AG10803 (cell line): ENCODE data around the gene NARF.
A peak's percentile ranks its signal among the peaks of the same experiment; 100 is the strongest.

ENCODE experiments used
- DNase-seq: peaks from one replicate; pipeline ENCODE4 v3.0.0; 2010; ENCODE audit warnings: low read depth
- H3K4me3 ChIP-seq: 2 replicates; pipeline ENCODE4 v1.5.1; 2011; ENCODE audit warnings: mild to moderate bottlenecking, low read length, control low read depth
- TF ChIP-seq, protein P1 (sequence below): conservative IDR thresholded peaks from 2 replicates; pipeline ENCODE4 v1.5.1; 2011; ENCODE audit warnings: mild to moderate bottlenecking, low read length, control low read depth, inconsistent platforms

The NARF gene

DNA sequence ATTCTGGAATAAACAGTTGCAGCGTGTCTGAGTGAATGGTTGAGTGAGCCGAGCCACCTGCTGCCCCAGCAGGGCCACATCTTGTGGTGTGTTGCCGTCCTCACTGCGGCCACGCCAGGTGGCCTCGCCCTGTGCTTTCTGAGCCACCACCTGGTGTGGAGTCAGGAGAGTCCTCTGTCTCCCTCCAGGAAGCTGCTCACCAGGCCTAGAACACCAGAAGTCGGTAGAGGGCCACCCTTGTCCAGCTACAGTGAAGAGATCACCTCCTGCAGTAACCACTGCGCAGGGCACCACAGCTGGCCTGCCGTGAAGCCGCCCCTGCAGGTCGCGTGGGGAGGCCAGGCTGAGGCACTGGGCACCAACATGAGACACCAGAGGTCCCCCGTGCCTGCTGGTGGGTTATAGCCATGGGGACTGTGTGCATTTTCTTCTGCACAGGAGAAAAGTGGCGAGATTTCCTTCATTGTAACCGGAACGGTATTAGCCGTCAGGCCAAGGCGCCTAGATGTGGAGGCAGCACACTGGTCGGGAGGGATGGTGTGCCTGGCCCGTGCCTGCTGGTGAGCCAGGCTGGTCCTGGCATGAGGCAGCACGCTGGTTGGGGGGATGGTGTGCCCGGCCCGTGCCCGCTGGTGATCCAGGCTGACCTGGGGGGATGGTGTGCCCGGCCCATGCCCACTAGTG is 32.1 kb downstream of the NARF start:
- H3K4me3 ChIP-seq: no peak overlapping the region
- no peak for DNase-seq
- TF ChIP-seq, protein P1, sequence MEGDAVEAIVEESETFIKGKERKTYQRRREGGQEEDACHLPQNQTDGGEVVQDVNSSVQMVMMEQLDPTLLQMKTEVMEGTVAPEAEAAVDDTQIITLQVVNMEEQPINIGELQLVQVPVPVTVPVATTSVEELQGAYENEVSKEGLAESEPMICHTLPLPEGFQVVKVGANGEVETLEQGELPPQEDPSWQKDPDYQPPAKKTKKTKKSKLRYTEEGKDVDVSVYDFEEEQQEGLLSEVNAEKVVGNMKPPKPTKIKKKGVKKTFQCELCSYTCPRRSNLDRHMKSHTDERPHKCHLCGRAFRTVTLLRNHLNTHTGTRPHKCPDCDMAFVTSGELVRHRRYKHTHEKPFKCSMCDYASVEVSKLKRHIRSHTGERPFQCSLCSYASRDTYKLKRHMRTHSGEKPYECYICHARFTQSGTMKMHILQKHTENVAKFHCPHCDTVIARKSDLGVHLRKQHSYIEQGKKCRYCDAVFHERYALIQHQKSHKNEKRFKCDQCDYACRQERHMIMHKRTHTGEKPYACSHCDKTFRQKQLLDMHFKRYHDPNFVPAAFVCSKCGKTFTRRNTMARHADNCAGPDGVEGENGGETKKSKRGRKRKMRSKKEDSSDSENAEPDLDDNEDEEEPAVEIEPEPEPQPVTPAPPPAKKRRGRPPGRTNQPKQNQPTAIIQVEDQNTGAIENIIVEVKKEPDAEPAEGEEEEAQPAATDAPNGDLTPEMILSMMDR: no peak

DNA sequence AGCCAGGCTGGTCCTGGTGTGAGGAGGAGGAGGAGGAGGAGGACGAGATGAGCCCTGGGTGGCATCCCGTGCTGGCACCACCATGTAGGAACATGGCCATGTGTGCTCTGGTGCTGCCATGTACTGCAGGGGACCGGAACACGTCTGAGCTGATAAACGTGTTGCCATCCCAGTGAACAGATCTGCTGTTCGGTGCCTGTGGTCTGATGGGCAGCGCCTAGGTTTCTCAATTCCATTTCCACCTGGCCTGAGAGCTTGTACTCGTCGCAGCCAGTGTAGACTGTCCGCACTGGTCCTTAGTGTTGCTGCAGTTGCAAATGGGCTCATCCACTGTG is 32.6 kb downstream of the NARF start:
- no peak overlapping the region for H3K4me3 ChIP-seq
- TF ChIP-seq, protein P1: no peak
- no peak for DNase-seq

DNA sequence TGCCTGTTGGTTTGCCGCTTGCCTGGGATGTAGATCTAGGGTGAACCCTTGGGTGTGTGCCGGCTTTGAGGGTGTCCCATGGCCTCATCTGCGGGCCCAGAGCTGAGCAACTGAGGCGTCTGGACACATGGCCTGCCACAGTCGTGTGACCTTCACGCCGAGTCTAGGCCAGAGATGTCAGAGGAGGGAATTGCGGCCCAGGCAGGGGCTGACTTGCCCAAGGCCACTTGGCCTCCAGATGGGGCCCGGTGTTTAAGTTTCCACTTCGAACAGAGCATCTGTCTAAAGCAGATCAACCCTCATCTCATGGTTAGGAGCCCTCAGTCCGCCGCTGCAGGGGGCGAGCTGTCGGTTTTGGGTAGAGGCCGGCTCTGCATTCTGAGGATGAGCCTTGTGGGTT is 33.0 kb downstream of the NARF start:
- no peak overlapping the region for H3K4me3 ChIP-seq
- no peak for DNase-seq
- TF ChIP-seq, protein P1: no peak

DNA sequence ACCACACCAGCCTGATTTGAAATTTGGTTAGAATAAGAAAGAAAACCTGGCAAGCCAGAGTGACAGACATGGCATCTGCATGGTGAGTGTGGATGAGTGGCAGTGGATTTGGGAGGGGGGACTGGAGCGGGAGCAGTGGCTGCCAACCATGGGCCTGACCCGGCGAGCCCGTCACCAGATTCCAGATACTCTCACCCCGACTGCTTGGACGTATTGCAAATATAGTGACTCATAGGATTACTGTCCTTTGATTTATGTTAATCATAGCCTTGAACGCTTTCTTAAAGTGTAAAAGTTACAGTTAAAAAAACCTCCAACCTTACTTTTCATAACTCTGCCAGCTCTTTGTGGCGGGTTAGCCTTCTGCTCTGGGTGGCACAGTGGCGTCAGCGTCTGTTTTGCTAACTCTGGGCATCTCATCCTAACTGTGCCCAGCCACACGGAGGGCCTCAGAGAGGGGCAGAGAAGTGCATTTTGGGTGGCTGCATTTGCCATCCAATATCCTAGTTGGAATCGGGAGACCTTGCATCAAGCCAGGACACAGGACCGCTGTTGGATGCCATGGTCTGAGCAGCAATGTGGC is 34.2 kb downstream of the NARF start:
- TF ChIP-seq, protein P1: no peak
- H3K4me3 ChIP-seq: no peak overlapping the region
- DNase-seq: peak; percentile 70

DNA sequence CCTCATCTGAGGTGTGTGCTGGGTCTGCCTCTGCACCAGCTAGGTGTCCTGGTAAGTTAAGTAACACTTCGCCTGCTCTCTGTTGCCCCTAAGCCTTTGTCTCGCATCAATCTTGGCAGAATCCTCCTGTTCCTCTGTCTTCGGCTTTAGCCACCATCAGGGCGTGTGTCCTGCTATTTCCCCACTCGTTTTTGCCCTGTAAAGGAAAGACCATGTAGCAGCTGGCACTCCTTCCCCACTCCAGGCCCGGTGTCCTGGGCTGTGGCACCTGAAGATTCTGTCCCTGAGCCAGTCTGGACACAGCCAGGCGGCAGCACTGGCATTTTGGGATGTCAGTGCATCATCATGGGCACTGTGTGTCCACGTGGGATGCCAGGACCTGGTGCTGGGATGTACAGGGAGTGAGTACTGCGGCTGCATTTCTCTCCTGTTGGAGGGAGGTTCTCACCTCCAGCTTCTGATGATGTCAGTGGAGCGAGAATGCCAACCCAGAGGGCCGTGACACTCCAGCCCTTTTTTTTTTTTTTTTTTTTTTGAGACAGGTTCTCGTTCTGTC is 34.8 kb downstream of the NARF start:
- TF ChIP-seq, protein P1: no peak
- H3K4me3 ChIP-seq: no peak overlapping the region
- no peak for DNase-seq

DNA sequence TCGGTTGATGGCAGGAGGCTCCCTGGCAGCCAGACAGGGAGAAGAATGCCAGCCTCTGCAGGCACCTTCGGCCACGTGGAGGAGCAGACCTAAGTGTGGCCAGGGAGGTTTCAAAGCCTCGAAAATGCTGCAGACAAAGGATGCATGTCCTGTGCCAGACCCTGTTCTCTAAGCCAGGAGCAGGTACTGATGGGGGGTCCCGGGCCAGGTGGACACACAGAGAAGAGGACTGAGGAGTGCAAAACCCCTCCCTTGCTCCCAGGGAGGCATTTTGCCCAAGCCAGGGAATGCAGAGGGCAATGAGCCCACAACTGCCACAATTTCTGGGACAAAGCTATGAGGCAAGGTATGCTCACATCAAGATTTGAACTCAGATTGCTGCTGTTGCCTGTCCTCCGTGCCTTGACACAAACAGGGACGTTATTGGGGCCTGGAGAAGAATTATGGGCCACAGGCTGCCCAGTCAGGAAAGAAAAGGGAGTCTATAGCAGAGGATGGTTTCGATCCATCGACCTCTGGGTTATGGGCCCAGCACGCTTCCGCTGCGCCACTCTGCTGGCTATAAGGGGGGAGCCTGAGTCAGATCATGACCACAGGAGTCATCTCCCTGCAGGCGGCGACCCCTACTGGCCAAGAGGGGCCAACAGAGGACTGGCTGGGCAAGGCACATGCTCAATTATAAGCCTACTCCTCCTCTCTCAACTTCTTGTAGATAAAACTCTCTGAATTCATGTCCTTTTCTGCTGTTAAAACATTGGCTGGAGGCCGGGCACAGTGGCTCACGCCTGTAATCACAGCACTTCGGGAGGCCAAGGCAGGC is 35.9 kb downstream of the NARF start:
- TF ChIP-seq, protein P1: peak; percentile 95
- DNase-seq: peak; percentile 98
- H3K4me3 ChIP-seq: peak overlapping the region; percentile 23; the same call in 1 of the 2 replicates
